CD4-positive, alpha-beta T cell treated with Interleukin-6 for 4 hours (primary cell): ENCODE results near the gene CHST15.

Experiments used
- DNase-seq: peaks from one replicate; pipeline ENCODE4 v3.0.0-alpha.2; 2020; ENCODE audit warnings: mixed read lengths

Gene CHST15

DNA sequence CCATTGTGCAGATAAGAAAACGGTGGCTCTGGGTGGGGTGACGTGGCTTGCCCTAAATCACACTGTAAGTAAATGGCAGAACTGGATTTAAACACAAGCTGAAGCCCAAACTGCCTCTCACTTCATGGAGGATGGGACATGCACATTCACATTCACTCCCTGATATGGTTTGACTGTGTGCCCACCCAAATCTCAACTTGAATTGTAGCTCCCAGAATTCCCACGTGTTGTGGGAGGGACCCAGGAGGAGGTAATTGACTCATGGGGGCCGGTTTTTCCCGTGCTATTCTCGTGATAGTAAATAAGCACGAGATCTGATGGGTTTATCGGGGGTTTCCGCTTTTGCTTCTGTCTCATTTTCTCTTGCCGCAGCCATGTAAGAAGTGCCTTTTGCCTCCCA is 32.4 kb downstream of the CHST15 start:
- DNase-seq, result no peak

DNA sequence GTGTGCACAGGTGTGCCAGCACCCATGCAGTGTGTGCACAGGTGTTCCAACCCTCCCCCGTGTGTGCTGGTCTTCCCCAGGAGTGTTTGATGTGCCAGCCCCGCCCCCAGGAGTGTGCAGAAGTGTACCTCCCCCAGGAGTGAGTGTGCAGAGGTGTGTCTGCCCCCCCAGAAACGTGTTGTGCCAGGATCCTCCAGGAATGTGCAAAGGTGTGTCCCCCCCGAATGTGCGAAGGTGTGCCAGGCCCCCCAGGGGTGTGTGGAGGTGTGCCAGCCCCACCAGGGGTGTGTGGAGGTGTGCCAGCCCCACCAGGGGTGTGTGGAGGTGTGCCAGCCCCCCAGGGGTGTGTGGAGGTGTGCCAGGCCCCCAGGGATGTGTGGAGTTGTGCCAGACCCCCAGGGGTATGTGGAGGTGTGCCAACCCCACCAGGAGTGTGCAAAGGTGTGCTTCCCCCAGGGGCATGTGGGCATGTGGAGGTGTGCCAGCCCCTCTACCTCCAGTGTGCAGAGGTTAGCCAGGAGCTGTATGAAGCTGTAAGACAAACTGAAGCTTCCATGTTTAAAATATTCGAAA is 33.2 kb downstream of the CHST15 start:
- DNase-seq, result no peak

DNA sequence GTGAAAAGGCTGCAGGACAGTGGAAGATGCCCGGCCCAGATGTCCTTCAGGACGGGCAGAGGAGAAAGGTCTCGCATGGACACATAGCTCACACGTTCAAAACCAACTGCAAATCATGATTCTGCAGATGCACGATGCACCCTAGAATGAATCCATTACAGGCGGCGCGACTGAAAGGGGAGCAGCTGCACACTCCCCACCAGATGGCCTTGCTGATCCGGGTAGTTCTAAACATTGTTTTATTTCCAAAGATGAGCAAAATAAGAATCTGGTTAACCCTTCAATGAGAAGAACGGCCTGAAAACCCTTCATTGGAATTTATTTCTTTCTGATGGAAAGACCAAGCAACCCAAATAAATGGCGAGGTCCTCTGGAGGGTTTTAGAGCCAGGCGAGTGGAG is 33.8 kb downstream of the CHST15 start:
- no peak for DNase-seq

DNA sequence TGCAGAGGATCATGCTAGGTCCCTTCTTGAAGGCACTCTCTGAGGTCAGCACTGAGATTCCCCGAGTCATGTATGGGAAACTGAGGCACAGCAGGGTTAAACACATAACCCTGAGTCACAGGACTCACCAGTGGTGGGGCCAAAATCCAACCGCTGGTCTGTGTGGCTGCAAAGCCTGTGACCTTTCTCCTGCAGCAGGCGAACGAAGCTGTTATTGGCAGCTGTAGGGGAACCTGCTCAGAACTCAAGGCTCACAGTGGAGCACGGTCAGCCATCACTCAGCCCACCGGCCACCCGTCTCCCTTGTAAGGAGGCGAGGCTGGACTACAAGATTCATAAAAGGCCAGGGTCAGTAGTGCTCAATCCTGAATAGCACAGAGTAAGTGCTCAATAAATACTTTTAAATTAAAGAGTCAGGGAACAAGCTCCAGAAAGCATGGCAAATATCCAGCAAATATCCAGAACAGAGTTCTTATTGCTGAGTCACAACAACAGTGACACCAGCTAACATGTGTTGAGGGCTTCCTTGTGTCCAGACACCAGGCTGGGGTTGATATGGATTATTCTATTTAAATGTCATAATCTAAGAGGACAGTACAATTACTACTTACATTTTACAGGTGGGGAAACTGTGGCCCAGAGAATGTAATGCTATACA is 34.9 kb downstream of the CHST15 start:
- no peak for DNase-seq

DNA sequence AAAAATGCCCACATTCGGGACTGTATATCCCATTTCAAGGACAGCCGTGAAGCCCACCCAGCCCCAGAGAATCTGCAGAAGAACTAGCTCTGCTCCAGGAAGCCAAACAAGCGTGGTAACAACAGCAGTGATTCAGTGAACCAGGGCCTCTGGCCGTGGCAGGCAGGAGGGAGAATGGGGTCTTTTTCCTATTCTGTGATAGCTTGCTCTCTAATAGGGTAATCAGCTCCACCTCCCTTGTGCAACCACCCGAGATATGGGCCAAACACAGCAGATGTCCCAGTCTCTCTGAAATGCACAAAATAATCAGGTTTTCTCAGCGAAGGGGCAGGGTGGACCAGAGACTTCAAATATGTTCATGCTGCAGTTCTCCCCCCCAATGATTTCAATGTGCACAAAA is 35.8 kb downstream of the CHST15 start:
- no peak for DNase-seq

DNA sequence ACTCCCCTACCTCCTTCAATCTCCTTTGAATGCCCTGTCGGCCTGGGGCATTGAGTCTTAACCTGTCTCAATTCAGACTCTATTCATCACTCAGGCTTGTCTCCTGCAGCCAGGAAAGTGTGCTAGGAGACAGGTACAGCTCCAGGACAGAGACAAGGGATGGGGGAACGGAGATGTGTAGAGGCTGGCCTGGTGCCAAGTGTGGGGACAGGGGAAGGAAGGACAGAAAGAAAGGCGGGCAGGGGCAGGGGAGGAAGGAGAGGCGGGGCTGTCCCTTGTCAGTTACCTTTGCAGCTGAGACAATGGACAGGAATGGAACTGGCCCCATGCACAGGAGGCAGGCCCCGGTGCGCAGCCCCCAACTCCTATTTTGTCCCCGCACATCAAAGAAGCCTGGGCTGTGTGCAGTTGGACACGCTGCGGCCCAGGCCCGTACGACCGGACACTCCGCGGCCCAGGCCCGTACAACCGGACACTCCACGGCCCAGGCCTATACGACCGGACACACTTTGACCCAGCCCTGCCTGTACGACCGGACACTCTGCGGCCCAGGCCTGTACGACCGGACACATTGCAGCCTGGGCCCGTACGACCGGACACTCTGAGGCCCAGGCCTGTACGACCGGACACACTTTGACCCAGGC is 36.9 kb downstream of the CHST15 start:
- no peak for DNase-seq

DNA sequence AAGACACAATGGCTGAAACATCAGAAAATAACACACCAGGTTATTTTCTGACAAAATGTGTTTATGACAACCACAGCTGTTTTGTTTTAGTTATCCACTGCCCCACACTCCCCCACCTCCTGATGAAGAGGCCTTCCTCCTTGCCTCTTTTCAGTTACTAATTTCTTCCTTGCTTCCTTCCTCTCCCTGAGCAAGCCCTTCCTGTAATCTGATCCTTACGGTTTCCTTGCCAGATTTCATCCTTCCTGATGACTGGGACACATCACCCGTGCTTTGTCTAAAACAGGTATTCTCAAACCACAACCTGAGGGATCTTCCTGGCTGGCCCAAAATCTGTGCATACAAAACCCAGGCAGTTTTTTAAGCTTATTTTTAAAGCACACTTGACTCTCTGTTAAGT is 39.4 kb downstream of the CHST15 start:
- DNase-seq, result no peak

DNA sequence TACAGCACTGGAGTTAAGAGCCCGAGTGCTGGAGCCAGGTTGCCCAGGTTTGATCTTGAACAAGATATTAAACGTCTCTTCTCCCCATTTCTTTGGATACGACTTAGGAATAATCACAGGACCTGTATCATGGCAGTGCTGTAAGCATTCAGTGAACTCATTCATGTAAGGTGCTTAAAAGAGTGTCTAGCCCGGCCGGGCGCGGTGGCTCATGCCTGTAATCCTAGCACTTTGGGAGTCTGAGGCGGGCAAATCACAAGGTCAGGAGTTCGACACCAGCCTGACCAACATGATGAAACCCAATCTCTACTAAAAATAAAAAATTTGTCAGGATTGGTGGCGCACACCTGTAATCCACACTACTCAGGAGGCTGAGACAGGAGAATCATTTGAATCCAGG is 40.8 kb downstream of the CHST15 start:
- DNase-seq, result no peak

DNA sequence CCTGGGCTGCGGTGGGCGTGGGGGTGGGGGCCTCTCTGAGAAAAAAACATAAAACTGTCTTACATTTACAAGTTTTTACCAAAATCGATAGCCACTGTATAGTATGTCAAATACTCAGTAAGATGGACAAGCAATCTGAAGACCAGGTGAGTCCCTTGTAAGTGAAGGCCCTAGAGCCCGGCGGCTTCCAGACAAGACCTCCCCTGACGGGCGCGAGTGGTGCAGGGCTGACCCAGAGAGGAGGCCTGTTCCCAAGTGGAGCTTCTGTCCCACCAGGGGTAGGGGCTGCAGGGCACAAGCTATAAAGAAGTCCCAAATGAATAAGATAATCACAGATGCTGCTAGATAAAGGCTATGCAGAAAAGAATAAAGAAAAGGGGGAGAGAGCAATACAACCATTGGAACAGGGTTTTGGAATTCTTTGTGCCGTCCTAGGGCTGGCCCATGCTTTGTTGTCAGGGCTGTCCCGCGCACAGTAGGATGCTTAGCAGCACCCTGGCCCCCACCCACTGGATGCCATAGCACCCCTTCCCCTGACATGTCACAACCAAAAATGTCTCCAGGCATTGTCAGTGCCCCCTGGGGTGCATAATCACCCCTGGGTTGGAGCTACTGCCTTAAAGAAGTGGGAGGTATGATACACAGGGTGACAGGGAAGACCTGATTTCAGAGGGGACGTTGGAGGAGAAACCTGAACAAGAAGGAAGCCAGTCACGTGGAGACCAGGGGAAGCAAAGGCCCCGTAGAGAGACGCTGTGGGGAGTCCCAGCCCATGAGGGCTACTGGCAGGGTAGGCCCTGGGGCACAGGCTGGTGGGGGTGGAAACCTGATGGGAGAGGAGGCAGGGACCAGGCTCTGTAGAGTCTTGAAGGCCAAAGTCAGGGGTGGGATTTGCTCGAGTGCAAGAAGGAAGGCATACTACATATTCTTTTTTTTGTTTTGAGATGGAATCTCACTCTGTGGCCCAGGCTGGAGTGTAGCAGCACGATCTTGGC is 43.1 kb downstream of the CHST15 start:
- no peak for DNase-seq

DNA sequence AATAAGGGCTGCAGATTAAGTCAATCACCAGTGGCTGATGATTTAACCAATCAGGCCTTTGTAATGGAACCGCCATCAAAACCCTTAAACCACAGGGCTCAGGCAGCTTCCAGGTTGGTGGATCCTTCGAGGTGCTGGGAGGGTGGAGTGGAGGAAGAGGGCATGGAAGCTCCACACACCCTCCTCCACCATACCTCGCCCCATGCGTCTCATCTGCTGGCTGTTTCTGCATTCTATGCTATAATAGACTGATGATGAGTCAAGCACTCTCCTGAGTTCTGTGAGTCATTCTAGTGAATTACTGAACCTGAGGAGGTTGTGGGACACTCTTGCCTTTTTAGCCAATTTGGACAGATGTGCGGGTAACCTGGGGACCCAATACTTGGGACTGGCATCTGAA is 43.9 kb downstream of the CHST15 start:
- DNase-seq, result no peak

DNA sequence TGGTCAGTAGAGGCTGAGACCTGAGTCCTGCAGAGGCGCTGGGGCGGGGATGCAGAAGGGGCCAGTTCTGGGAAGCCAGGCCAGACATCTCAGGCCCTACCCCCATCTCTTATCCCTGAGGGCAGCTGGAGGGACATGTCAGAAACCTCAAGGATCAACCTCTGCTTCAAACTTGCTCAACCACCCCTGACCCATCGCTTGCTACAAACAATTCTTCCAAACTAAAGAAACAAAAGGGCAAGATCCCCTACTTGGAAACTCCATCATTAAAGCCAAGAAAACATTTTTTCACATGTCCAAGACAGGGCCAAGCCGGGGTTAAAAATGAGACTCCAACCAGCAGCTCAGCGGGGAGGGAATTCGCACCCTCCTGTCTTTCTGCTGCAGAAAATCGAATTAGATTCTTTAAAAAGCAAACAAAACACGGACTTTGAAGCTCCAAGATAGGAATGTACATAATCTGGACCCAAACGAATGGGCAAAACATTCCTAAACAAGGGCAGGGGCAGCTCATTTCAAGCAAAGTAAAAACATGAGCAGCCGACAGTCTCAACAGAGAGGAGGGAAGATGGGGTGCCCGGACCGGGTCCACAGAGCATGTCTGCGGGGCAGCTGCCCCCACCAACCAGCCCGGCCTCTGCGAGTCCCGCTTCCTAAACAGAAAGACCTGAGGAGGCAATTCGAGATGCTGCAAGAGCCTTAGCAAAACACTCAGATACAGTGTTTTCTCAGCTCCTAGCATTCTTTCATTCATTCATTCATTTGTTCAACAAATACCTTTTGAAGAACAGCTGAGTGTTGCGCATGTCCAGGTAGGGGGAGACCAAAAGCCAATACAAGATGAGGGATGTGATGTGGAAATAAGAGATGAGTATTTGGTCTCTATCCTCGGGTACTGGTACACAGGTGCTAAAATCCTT is 44.8 kb downstream of the CHST15 start:
- DNase-seq, result no peak

DNA sequence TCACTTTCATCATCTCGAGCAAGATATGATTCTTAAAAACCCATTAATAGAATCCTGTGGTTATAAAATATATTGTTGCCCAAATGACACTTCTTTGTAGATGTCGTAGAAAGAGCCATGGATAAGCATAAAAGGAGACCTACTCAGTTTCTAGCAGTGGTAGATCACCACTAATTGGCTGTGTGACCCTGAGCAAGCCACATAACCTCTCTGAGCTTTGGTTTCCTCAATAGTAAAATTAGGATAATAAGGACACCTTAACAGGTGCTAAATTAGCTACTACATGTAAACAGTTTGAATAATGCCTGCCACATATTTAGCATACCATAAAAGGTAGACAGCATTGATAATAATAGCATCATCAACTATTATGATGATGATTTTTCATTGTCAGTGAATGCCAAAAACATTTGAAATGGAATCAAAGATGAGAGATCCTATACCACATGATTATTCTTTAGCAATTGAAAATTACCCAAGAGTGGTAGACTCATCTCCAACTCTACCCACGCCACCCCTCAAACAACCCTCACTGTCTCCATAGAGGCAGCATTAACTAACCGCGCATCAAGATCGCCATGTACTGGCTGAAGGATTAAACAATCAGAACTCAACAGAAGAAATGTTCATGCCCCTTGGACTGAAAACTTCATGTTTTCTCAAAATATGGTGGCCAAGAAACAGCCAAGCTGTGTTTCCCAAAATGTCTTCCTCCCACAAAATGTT is 45.8 kb downstream of the CHST15 start:
- DNase-seq, result no peak

DNA sequence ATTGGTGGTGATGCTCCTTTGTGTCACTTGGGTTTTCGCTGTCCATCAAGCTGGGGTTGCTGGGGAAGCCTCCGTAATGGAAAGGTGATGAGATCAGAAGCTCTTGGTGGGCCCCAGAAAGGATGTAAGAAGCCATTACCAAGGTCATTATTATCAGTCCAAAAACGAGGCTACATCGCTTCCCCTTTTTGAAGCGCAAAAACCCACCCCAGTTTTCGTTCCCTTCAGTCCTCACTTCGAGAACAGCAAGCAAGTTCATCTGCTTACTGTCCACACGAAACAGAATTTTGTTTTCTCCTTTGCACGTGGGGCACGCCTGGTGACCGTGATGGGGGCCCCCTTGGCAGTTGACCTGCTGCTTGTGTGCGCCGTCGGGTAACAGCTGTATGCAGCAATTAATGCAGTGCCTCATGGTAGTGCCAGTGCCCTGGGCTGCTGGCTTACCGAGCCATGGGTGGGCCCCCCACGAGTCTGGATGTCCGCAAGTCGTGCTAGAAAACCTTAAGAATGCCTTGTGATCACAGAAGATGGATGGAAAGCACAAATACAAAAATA is 47.5 kb downstream of the CHST15 start:
- no peak for DNase-seq

DNA sequence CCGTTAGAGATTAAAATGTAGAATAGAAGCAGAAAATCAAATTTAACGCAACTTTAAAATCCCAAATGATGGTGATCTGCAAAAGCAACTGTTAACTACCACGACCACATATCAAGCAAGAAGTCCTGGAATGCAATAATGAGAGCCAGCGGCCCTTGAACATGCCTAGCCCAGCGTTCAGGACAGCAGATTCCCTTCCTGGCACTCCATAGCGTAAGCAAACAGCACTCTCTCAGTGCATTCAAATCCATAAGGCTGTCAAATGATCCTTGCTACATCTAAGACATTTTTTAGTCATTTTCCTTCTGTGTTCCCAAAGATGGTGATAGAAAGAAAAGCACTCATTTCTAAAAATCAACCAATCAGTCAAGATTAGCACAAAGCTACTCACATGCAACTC is 48.1 kb downstream of the CHST15 start:
- no peak for DNase-seq

DNA sequence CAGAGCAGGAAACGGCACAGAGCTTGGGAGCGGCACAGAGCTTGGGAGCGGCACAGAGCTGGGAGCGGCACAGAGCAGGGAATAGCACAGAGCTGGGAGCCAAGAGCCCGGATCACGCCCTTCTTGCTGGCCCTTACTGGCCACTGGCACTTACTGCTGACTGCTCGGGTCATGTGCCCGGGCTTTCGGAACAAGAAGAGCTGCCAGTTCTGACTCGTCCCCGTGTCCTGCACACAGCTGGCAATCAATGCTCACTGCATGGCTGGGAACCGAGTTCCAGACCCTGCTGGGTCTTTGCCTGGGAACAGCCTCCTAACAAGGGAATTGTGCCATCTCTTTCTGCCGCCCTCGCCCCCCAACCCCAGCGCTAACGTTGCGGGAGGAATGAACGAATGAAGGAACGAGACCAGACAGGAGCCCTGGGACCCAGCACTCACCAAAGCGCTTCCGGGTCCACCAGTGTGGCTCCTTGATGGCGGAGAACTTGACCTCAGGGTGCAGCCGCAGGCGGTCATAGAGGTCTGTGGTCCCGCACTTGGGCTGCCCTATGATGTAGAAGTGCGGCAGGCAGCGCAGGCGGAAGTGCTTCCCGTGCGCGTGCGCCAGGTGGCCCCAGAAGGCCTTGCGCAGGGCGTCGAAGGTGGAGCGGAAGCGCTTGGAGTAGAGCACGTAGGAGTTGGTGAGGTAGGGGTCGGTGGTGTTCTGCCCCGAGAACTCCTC is 49.1 kb downstream of the CHST15 start:
- no peak for DNase-seq

DNA sequence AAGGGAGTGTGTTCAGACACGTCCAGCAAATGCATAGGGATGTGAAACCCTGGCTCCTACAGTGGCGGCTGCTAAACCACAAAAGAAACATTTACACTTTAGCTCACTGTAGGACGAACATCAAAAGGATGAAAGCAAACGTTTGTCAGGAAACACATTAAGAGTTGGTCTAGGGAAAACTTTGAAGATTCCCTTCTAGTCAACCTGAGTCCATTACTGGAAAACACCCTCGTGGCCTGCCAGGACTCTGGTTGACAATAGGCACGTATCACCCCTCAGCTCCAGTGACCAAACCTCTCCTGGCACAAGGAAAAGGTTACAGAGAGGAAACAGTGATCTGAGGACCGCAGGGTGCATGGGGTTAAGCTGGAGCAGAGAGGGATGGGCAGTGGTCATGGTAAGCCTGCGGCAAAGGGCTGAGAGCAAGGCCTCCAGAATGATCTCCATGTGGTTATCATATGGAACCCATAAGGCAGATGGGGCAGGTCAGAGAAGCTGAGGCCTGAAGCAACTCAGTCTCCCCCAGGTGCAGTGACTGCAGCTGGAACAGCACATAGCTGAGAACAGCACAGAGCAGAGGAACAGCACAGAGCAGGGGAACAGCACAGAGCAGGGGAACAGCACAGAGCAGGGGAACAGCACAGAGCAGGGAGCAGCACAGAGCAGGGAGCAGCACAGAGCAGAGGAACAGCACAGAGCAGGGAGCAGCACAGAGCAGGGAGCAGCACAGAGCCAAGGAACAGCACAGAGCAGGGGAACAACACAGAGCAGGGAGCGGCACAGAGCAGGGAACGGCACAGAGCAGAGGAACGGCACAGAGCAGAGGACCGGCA is 49.9 kb downstream of the CHST15 start:
- DNase-seq, result peak; percentile 17

DNA sequence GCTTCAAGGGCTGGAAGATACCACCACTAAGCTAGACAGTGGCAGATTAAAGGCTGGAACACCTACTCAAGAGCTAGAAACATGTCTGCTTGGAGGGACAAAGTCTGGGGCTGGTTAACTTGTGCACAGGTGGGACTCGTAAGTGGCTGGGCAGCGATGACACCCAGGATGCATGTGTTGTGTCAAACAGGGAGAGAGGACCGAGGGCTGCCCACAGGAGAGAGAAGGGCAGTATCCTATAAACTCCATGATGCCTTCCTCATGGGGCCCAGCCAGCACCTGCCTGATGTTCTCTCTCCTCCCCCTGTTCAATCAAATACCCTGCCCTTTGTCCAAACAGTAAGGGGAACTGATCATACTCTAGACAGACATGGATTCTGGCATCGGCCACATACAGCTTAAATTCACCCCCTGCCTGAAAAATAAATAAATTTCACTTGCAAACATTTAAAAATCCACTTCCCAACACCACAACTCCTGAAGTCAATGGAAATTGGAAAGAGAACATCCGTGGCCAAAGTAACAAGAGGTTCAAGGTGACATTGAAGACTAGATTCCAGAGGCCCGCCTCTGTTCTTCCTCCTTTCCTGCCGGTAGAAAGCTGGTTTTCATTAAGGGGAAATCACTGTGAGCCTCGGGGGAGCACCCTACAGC is 50.6 kb downstream of the CHST15 start:
- DNase-seq, result no peak

DNA sequence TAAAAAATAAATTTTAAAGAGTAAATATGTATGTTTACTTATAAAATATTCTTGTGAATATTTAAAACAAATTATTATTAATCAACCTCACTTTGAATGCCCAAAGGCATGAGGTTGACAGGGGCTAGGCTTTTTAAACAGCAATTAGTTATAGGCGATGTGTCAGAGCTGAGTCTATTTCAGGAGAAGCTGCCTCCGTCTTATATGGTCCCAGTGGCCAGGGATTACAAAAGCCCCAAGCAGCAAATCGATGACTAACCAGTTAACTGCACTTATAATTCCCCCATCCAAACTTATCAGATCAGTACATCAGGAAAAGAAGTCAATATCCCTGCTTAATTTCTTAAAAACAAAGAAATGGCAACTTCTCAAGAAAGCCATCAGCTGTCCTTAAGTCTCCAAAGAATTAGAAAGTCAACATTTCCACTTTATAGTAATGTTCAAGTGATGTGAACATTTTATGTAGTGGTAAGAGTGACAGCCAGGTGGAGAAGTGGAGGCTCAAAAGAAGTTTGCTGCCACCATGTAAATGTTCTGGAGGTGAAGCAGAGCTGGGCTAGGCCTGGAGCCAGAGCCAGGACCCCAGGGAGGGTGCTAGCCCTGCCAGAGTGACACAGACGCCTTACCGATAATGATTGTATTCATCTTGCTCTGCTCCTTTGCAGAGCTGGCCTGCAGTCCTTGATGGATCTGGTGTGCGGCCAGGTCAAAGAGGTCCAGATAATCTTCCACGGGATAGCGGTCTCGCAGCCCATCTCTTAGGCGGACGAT is 51.5 kb downstream of the CHST15 start:
- DNase-seq, result no peak
